ENCODE data around the gene ATP8A2. TPM values are rescaled to one million over a fixed set of nuclear protein-coding genes. Genes with fewer than 3 reads are reported as not detected.

ATP8A2 gene
- total RNA-seq, 4 donors from 2014 or later, result 0.13 to 0.29 (median 0.24) TPM

GRCh38 chr13:25890671-25891212 is 519.0 kb downstream of the ATP8A2 start:
- WGBS, 2 donors, result 30 to 37% methylated on average over 4 of the region's 4 CpGs
- intact Hi-C loops (cut with DNase I), result no loop called here
- Histone ChIP-seq H3K4me3 (replicated peaks in 1 of 3) (no peak overlapping the region), H3K4me1 (no peaks in the 10 kb centered on the region), H3K36me3 (no peaks in the 10 kb centered on the region), H3K9me3 (no peaks in the 10 kb centered on the region), H3K27ac (no peak overlapping the region), H3K27me3 (no peaks in the 10 kb centered on the region)
- DNase-seq, result no peak
- TF ChIP-seq CTCF (IDR thresholded peaks at IDR 0.05) (no peak), POLR2A (IDR thresholded peaks at IDR 0.05) (no peak)

- Histone ChIP-seq H3K27me3 (no peaks in the 10 kb centered on the region), H3K27ac (no peak overlapping the region), H3K4me3 (replicated peaks in 1 of 3) (no peak overlapping the region), H3K9me3 (no peaks in the 10 kb centered on the region), H3K36me3 (no peaks in the 10 kb centered on the region), H3K4me1 (peaks cover 0 to 4% of the 10 kb centered on the region in 2 donors)
- DNase-seq, result no peak
- WGBS, 2 donors, result 98 to 100% methylated on average over 7 of the region's 7 CpGs
- intact Hi-C loops (cut with DNase I), result no loop called here
- no peak for TF ChIP-seq POLR2A (IDR thresholded peaks at IDR 0.05)
- no peak for TF ChIP-seq CTCF (IDR thresholded peaks at IDR 0.05)
Measured at GRCh38 chr13:25898991-25899390, 527.2 kb downstream of the ATP8A2 start.

- Histone ChIP-seq H3K9me3 (no peaks in the 10 kb centered on the region), H3K36me3 (no peaks in the 10 kb centered on the region), H3K4me1 (peaks cover 0 to 4% of the 10 kb centered on the region in 2 donors), H3K27me3 (no peaks in the 10 kb centered on the region), H3K27ac (no peak overlapping the region), H3K4me3 (replicated peaks in 1 of 3) (no peak overlapping the region)
- TF ChIP-seq CTCF (IDR thresholded peaks at IDR 0.05) (no peak), POLR2A (IDR thresholded peaks at IDR 0.05) (no peak)
- intact Hi-C loops (cut with DNase I), result no loop called here
- 84 to 88% methylated on average over 6 of the region's 6 CpGs for WGBS, 2 donors
- no peak for DNase-seq
Measured at GRCh38 chr13:25899464-25899863, 527.7 kb downstream of the ATP8A2 start.

- Histone ChIP-seq H3K9me3 (no peaks in the 10 kb centered on the region), H3K4me1 (peaks cover 0 to 4% of the 10 kb centered on the region in 2 donors), H3K27ac (no peak overlapping the region), H3K36me3 (no peaks in the 10 kb centered on the region), H3K27me3 (no peaks in the 10 kb centered on the region), H3K4me3 (replicated peaks in 1 of 3) (no peak overlapping the region)
- DNase-seq, result no peak
- TF ChIP-seq CTCF (IDR thresholded peaks at IDR 0.05), result no peak
- WGBS, 2 donors, result 92 to 94% methylated on average over 1 of the region's 1 CpG
- intact Hi-C loops (cut with DNase I), result no loop called here
Measured at GRCh38 chr13:25899952-25900351, 528.2 kb downstream of the ATP8A2 start.

- DNase-seq, result no peak
- no peak overlapping the region for H3K27ac ChIP-seq
- no peaks in the 10 kb centered on the region for H3K27me3 ChIP-seq
- H3K36me3 ChIP-seq, result no peaks in the 10 kb centered on the region
- no peaks in the 10 kb centered on the region for H3K9me3 ChIP-seq
- H3K4me1 ChIP-seq, result peaks cover 0 to 10% of the 10 kb centered on the region in 2 donors
- intact Hi-C loops (cut with DNase I), result no loop called here
- TF ChIP-seq POLR2A (IDR thresholded peaks at IDR 0.05), result no peak
- no peak for TF ChIP-seq CTCF (IDR thresholded peaks at IDR 0.05)
- no peak overlapping the region for H3K4me3 ChIP-seq (replicated peaks in 1 of 3)
- 70 to 74% methylated on average over 10 of the region's 10 CpGs for WGBS, 2 donors
Measured at GRCh38 chr13:25901460-25902376, 529.9 kb downstream of the ATP8A2 start.
